ENCODE data around the gene VAPB. TPM values are rescaled to one million over a fixed set of nuclear protein-coding genes. Genes with fewer than 3 reads are reported as not detected.
"Not testable (repeated sequence)": the region's sequence is repeated elsewhere in the genome, so short reads cannot be mapped to it uniquely, and the experiment has no call there.

The VAPB gene
- polyA plus RNA-seq (ENCODE audit: insufficient read length), result 57.3 TPM
- long read RNA-seq, donor 1, full-length matches to known transcripts, result 16 of 16 reads
- long read RNA-seq, donor 1, partial matches to known transcripts, result 0 of 16 reads
- long read RNA-seq, donor 1, other reads (novel, unspliced or antisense), result 0 of 16 reads
- long read RNA-seq, donor 2, full-length matches to known transcripts, result 14 of 14 reads
- long read RNA-seq, donor 2, partial matches to known transcripts, result 0 of 14 reads
- long read RNA-seq, donor 2, other reads (novel, unspliced or antisense), result 0 of 14 reads
- long read RNA-seq, donor 3, full-length matches to known transcripts, result 19 of 19 reads
- long read RNA-seq, donor 3, partial matches to known transcripts, result 0 of 19 reads
- long read RNA-seq, donor 3, other reads (novel, unspliced or antisense), result 0 of 19 reads
- long read RNA-seq, donor 4, result 0 reads
- long read RNA-seq, donor 5, full-length matches to known transcripts, result 20 of 20 reads
- long read RNA-seq, donor 5, partial matches to known transcripts, result 0 of 20 reads
- long read RNA-seq, donor 5, other reads (novel, unspliced or antisense), result 0 of 20 reads
- long read RNA-seq, donor 6, full-length matches to known transcripts, result 10 of 10 reads
- long read RNA-seq, donor 6, partial matches to known transcripts, result 0 of 10 reads
- long read RNA-seq, donor 6, other reads (novel, unspliced or antisense), result 0 of 10 reads
- long read RNA-seq, donor 7, full-length matches to known transcripts, result 15 of 46 reads
- long read RNA-seq, donor 7, partial matches to known transcripts, result 31 of 46 reads
- long read RNA-seq, donor 7, other reads (novel, unspliced or antisense), result 0 of 46 reads
- long read RNA-seq, donor 8, full-length matches to known transcripts, result 10 of 19 reads
- long read RNA-seq, donor 8, partial matches to known transcripts, result 9 of 19 reads
- long read RNA-seq, donor 8, other reads (novel, unspliced or antisense), result 0 of 19 reads

DNA sequence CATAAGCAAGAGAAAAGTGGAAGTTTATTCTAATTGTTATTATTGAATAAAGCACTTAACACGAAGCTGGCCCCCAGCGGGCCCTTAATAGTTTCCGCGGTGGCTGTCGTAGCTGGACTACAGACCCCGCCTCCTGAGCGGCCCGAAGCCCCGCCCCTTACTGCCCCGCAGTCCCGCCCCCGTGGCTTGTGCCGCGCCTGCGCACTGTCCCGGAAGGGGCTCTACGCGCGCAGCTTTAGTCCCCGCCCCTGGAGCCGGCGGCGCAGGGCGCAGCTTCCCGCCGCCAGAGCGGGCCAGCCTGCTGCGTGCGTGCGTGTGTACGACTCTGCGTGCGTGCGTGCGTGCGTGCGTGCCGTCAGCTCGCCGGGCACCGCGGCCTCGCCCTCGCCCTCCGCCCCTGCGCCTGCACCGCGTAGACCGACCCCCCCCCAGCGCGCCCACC is at the start of gene VAPB:
VAPB (plus strand) TSS at position 348 of the 442 bp plus-strand sequence. CDS start 231 bp downstream, outside the sequence.
- peak; percentile 92 for DNase-seq

DNA sequence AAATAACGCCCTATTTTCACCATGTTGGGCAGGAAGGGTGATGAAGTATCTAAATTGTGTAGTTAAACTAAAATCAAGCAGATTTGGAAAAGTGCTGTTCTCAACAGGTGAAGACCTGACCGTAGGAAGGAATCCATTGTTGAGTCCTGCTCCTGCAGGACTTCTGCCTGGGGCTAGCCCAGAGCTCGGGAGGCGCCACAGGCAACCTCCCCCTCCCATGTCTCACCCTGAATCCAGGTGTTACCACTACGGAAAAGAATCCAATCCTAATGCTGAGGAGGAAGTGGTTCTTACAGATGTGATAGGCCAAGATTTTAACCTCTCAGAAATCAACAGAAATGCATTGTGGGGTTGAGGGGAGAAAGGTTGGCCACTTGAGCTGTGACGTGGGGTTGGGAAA is 49.3 kb upstream of the VAPB start:
- no peak for DNase-seq

DNA sequence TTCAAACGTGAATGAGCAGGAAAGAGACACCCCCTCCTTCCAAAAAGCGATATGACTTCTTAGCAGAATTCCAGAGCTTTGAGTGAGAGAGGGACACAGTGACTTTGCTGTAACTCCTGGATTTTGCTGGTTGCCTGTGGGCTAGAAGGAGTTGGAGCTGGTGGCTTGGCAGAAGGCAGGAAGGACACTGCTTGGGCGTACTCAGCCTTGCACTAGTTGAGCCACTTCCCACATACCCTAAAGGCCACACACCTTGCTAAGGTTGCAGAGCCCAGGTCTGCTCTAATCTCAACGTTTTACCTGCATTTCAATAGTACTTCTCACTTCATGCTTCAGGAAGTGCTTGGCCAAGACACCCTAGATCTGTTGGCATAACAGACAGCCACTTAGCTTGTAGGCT is 48.9 kb upstream of the VAPB start:
- DNase-seq, result no peak

DNA sequence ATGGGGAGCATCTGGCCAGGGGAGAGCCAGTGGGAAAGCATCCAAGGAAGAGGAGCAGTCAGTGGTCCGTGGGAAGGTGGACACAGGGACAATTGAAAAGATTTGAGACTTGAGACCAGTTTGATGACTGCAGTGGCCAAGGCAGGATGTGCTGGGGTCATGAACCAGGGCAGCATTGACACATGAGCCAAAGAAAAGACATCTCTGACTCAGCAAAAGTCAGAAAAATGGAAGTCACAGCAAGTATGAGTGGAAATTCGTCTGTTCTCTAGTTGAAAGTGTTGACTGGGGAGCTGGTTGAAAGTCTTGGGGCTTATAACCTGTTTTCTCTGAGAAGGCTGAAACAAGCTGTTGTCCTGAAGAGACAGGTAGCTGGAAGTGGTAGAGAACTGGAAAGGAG is 48.2 kb upstream of the VAPB start:
- no peak for DNase-seq

- no peak for DNase-seq
Measured at GRCh38 chr20:58342104-58342945, 46.7 kb upstream of the VAPB start.

- no peak for DNase-seq
Measured at GRCh38 chr20:58344741-58345140, 44.3 kb upstream of the VAPB start.

DNA sequence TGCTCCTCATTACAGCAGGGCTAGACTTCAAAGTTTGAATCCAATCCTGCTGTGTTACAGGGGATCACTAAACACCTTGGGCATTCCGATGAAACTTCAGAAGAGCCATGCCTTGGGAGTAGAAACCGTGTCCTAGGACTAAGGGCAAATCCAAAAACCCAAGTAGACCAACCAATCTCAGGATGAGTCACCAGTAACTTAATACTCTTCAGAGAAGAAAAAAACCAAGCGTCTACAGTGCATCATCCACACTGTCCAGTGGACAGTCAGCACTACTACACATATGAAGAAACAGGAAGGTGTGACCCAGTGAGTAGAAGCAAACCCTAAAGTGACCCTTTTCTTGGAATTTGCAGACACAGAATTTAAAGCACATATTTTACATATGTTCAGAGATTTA is 39.5 kb upstream of the VAPB start:
- DNase-seq, result peak; percentile 7

DNA sequence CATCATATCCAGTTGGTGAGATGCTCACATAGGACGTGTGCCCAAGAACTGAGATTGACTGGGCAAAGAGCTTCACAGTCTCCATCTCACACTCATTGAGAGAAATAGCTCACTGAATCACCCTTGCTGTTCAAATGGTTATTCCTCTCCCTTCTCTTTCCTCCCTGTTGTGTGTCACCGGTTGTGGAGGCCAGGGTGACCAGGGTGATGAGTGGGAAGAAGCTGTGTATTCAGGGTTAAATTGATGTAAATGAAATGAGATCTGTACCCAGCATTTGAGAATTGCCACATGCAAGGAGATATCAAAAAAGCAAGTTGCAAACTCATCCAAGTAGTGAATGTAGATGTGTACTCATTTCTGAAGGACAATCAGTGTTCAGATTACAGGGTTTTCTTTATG is 36.6 kb upstream of the VAPB start:
- no peak for DNase-seq

DNA sequence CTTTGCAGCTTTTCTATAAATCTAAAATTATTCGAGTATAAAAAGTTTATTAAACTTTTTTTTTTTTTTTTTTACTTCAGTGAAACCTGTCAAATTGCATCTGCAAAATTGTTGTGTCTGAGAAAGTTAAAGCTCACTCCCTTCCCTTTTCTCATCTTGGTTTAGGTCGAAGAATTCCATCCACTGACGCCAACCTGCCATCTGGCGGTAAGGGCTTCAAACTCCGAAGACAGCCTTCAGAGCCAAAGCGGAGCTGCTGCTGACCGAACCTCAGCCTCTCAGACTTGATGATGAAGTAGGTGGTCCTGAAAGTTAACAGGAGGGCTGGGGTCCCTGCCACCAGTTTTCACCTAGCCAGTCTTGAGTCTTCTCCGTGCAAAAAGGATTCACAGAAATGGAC is 29.6 kb upstream of the VAPB start:
- no peak for DNase-seq

- DNase-seq, result no peak
Measured at GRCh38 chr20:58360936-58361335, 28.1 kb upstream of the VAPB start.

DNA sequence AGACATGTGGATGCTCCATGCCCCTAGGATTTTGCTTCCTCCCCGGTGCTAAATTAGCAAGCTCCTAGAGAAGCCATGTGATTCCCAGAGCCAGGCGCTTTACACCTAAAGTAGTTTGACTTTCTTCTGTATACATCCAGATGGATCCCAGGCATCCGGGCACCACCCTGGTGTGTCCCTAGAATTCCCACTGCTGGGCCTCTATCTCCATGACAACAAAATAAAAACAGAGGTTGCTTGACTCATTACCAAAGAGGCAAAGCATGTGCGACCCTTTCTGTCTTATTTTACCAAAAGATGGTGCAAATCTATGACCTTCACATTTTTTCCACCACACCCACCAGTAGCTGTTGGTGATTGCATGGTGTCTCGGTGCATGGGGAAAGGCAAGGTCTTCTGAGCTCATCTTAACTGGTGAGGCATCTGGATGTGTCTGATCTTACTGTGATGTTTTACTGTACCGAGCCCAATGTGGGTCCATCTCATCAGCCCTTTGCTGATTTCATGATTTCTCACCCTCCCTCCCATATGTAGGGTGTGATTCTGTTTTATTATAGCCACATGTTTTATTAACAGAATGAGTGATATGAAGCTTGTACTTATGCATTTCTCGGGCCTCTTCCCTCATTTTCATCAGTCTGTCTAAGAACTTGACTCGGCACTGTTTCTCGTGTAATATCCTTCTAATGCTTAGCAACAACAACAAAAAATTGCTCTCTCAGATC is 27.4 kb upstream of the VAPB start:
- DNase-seq, result no peak

DNA sequence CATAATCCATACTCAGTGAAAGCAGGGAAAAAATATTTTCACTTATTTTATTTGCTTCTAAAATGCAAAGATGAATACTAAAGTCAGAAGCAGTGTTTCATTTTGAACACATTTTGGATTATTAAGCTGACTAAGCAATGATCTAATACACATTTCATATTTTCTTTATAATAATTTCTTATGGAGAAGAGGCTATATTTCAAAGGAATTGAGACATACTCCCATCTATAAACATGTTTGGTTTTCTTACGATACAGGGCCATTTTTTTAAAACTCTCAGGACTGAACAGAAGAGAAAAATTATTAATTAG is 26.9 kb upstream of the VAPB start:
- DNase-seq, result no peak

DNA sequence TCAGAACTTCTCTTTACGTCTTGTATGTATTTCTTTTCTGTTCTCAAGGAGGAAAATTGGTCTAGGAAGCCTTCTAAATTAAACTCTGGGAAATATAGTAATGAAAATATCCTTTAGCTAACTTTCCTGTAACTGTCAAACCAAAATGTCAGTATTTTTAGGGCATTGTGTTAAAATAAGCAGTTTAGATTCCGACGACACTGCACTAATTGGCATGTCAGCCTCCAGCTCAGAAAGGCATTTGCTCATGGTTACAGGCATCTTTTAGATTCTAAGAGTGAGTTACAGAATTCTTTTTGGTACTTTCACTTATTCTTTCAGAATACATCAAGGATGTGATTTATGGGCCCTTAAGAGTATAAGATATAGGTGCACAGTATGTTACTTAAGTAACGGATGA is 26.1 kb upstream of the VAPB start:
- no peak for DNase-seq

DNA sequence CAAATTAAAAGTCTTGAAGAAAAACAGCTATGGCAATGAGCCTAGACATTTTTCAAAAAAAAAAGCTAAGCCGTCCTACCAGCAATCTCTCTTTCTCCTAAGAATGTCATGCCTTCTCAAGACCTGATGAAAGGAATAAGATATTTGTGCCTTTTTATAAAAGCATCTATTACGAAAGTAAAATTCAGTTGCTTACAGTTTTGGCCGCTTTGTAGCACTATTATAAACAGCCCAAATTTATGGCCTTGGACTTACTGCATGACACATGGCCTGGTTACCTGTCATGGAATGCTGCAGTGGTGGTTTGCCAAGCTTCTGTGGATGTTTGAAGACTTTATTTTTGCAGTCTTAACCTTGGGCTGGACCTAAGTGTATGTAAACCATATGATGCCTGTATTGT is 22.2 kb upstream of the VAPB start:
- no peak for DNase-seq

GRCh38 chr20:58372806-58373205 is 16.2 kb upstream of the VAPB start:
- DNase-seq, result no peak

- DNase-seq, result not testable (repeated sequence)
Measured at GRCh38 chr20:58373296-58373695, 15.7 kb upstream of the VAPB start.

GRCh38 chr20:58374027-58374850 is 14.8 kb upstream of the VAPB start:
- DNase-seq, result no peak

DNA sequence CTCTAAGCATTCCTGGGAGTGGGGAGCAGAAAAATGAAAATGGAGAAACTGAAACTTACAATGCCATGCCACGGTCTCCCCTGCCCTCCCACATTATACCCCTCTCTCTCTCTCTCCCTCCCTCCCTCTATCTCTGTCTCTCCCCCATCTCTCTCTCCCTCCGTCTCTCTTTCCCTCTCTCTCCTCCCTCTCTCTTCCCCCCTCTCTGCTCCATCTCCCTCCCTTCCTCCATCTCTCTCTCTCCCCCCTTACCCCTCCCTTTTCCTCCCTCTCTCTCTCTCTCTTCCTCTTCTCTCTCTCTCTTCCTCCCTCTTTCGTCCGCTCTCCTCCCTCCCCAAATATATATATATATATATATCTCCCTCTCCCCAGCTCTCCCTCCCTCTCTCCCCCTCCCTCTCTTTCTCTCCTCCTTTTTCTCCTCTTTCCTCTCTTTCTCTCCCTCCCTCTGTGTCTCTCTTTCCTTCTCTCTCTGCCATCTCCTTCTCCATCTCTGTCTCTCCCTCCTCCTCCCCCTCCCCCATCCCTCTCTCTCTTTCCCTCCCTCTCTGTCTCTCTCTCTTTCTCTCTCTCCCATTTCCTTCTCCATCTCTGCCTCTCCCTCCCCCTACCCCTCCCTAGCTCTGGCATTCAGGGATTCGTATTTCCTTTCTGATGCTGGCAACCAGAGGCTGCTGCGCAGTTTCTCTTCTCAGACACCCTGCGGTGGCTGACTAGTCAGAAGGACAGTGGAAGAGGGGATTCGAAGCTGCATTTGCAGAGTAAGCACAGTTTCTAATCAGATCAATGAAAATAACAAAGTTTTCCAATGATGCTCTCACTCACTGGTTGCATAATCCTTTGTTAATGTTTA is 13.9 kb upstream of the VAPB start:
- DNase-seq, result peak; percentile 28

- DNase-seq, result no peak
Measured at GRCh38 chr20:58375759-58376352, 13.2 kb upstream of the VAPB start.

All from left kidney (tissue), 8 donors.